HL-60/S4 treated with retinoic acid at 250 ng/mL for 4 days and 3 days (cell line): ENCODE data around the gene AP4B1.

ENCODE experiments used
- in situ Hi-C: fragments of 300-500 bp; cut with MboI; formaldehyde crosslinking; loops from 2 replicates; pipeline ENCODE4 v1.7.0; 2022; ENCODE audit warnings: low sequenced_read_pairs

AP4B1 gene

GRCh38 chr1:113895961-113896360 is 8.6 kb downstream of the AP4B1 start:
- in situ Hi-C loops, result no loop called here

GRCh38 chr1:113895098-113895497 is 9.5 kb downstream of the AP4B1 start:
- in situ Hi-C loops, result no loop called here

GRCh38 chr1:113893267-113893666 is 11.3 kb downstream of the AP4B1 start:
- in situ Hi-C loops, result no loop called here

GRCh38 chr1:113891631-113892220 is 12.9 kb downstream of the AP4B1 start:
- in situ Hi-C loops, result no loop called here

GRCh38 chr1:113890816-113891215 is 13.8 kb downstream of the AP4B1 start:
- in situ Hi-C loops, result no loop called here

GRCh38 chr1:113887402-113888175 is 17.0 kb downstream of the AP4B1 start, which contains the start of gene BCL2L15:
Gene BCL2L15 (minus strand): TSS chr1:113887581. CDS start chr1:113887375, 206 bp downstream.
- in situ Hi-C loops, result no loop called here

GRCh38 chr1:113886417-113887401 is 17.9 kb downstream of the AP4B1 start:
- in situ Hi-C loops, result no loop called here

- in situ Hi-C loops, result no loop called here
Observed at GRCh38 chr1:113881661-113882060, 22.9 kb downstream of the AP4B1 start.

GRCh38 chr1:113879739-113880038 is 24.9 kb downstream of the AP4B1 start:
- in situ Hi-C loops, result no loop called here

GRCh38 chr1:113876176-113876575 is 28.4 kb downstream of the AP4B1 start:
- in situ Hi-C loops, result no loop called here

- in situ Hi-C loops, result no loop called here
Observed at GRCh38 chr1:113875714-113876113, 28.9 kb downstream of the AP4B1 start.

GRCh38 chr1:113874012-113874879 is 30.4 kb downstream of the AP4B1 start:
- in situ Hi-C loops, result no loop called here

- in situ Hi-C loops, result no loop called here
Observed at GRCh38 chr1:113872219-113872935, 32.2 kb downstream of the AP4B1 start.

GRCh38 chr1:113871597-113872113 is 32.9 kb downstream of the AP4B1 start, which contains the start of gene PTPN22:
Gene PTPN22 (minus strand): TSS chr1:113871712.
- in situ Hi-C loops, result no loop called here

GRCh38 chr1:113870778-113871177 is 33.8 kb downstream of the AP4B1 start:
- in situ Hi-C loops, result no loop called here

- in situ Hi-C loops, result no loop called here
Observed at GRCh38 chr1:113868387-113869083, 36.1 kb downstream of the AP4B1 start.

GRCh38 chr1:113861641-113862040 is 43.0 kb downstream of the AP4B1 start:
- in situ Hi-C loops, result no loop called here

GRCh38 chr1:113860891-113861290 is 43.7 kb downstream of the AP4B1 start:
- in situ Hi-C loops, result no loop called here
